ENCODE data around the gene LHFPL2.
A peak's percentile ranks its signal among the peaks of the same experiment; 100 is the strongest.

GRCh38 chr5:78509884-78510769, 138.4 kb downstream of the LHFPL2 start:
- TF ChIP-seq CTCF (IDR thresholded peaks at IDR 0.05; ENCODE audit: low read depth, low read length) (peak; percentile 19), POLR2A (IDR thresholded peaks at IDR 0.05; ENCODE audit: extremely low read depth, insufficient read length) (no peak)
